ENCODE results near the gene TMEM200A. TPM values are rescaled to one million over a fixed set of nuclear protein-coding genes. Genes with fewer than 3 reads are reported as not detected.

Gene TMEM200A
- total RNA-seq, 1 donor from 2014 or later = 20.0 TPM

GRCh38 chr6:130470766-130471165 is 104.9 kb downstream of the TMEM200A start:
- DNase-seq (ENCODE audit: low read depth) = no peak
- H3K4me3 ChIP-seq (ENCODE audit: low read depth, low read length) = no peak overlapping the region
- no peak for TF ChIP-seq CTCF (IDR thresholded peaks at IDR 0.05; ENCODE audit: insufficient read depth, low read length, poor library complexity, severe bottlenecking)
- H3K36me3 ChIP-seq (ENCODE audit: control insufficient read depth, insufficient read depth, low read length) = no peaks in the 10 kb centered on the region
- H3K27me3 ChIP-seq (ENCODE audit: control insufficient read depth, insufficient read depth, low read length) = no peaks in the 10 kb centered on the region

- TF ChIP-seq CTCF (IDR thresholded peaks at IDR 0.05; ENCODE audit: insufficient read depth, low read length, poor library complexity, severe bottlenecking) = no peak
- no peaks in the 10 kb centered on the region for H3K27me3 ChIP-seq (ENCODE audit: control insufficient read depth, insufficient read depth, low read length)
- H3K4me3 ChIP-seq (ENCODE audit: low read depth, low read length) = no peak overlapping the region
- no peak for DNase-seq (ENCODE audit: low read depth)
- no peaks in the 10 kb centered on the region for H3K36me3 ChIP-seq (ENCODE audit: control insufficient read depth, insufficient read depth, low read length)
These were observed 108.1 kb downstream of the TMEM200A start for GRCh38 chr6:130473886-130474285.

GRCh38 chr6:130482645-130483390 is 117.0 kb downstream of the TMEM200A start:
- Histone ChIP-seq H3K36me3 (ENCODE audit: control insufficient read depth, insufficient read depth, low read length) (no peaks in the 10 kb centered on the region), H3K27me3 (ENCODE audit: control insufficient read depth, insufficient read depth, low read length) (no peaks in the 10 kb centered on the region), H3K4me3 (ENCODE audit: low read depth, low read length) (no peak overlapping the region)
- no peak for TF ChIP-seq CTCF (IDR thresholded peaks at IDR 0.05; ENCODE audit: insufficient read depth, low read length, poor library complexity, severe bottlenecking)
- peak; percentile 4 for DNase-seq (ENCODE audit: low read depth)

- no peak for DNase-seq (ENCODE audit: low read depth)
- Histone ChIP-seq H3K27me3 (ENCODE audit: control insufficient read depth, insufficient read depth, low read length) (no peaks in the 10 kb centered on the region), H3K36me3 (ENCODE audit: control insufficient read depth, insufficient read depth, low read length) (no peaks in the 10 kb centered on the region), H3K4me3 (ENCODE audit: low read depth, low read length) (no peak overlapping the region)
- no peak for TF ChIP-seq CTCF (IDR thresholded peaks at IDR 0.05; ENCODE audit: insufficient read depth, low read length, poor library complexity, severe bottlenecking)
These were observed 120.1 kb downstream of the TMEM200A start for GRCh38 chr6:130485870-130486269.

- Histone ChIP-seq H3K36me3 (ENCODE audit: control insufficient read depth, insufficient read depth, low read length) (no peaks in the 10 kb centered on the region), H3K4me3 (ENCODE audit: low read depth, low read length) (no peak overlapping the region), H3K27me3 (ENCODE audit: control insufficient read depth, insufficient read depth, low read length) (no peaks in the 10 kb centered on the region)
- no peak for DNase-seq (ENCODE audit: low read depth)
- no peak for TF ChIP-seq CTCF (IDR thresholded peaks at IDR 0.05; ENCODE audit: insufficient read depth, low read length, poor library complexity, severe bottlenecking)
These were observed 120.6 kb downstream of the TMEM200A start for GRCh38 chr6:130486417-130486816.

GRCh38 chr6:130489514-130489913 is 123.7 kb downstream of the TMEM200A start:
- no peak for TF ChIP-seq CTCF (IDR thresholded peaks at IDR 0.05; ENCODE audit: insufficient read depth, low read length, poor library complexity, severe bottlenecking)
- no peaks in the 10 kb centered on the region for H3K27me3 ChIP-seq (ENCODE audit: control insufficient read depth, insufficient read depth, low read length)
- H3K36me3 ChIP-seq (ENCODE audit: control insufficient read depth, insufficient read depth, low read length) = no peaks in the 10 kb centered on the region
- DNase-seq (ENCODE audit: low read depth) = no peak
- no peak overlapping the region for H3K4me3 ChIP-seq (ENCODE audit: low read depth, low read length)
